ENCODE measurements around the gene ZNF334.
A peak's percentile ranks its signal among the peaks of the same experiment; 100 is the strongest.

Gene ZNF334

GRCh38 chr20:46512943-46513844, at the start of gene ZNF334:
Gene ZNF334, minus strand, starts transcription at chr20:46513559. Its CDS starts 1,457 bp downstream, at chr20:46512102.
- DNase-seq (ENCODE audit: extremely low read depth in 1 of 2, low read depth in 1 of 2) = peak in 1 of 2 donors; percentile 0

DNA sequence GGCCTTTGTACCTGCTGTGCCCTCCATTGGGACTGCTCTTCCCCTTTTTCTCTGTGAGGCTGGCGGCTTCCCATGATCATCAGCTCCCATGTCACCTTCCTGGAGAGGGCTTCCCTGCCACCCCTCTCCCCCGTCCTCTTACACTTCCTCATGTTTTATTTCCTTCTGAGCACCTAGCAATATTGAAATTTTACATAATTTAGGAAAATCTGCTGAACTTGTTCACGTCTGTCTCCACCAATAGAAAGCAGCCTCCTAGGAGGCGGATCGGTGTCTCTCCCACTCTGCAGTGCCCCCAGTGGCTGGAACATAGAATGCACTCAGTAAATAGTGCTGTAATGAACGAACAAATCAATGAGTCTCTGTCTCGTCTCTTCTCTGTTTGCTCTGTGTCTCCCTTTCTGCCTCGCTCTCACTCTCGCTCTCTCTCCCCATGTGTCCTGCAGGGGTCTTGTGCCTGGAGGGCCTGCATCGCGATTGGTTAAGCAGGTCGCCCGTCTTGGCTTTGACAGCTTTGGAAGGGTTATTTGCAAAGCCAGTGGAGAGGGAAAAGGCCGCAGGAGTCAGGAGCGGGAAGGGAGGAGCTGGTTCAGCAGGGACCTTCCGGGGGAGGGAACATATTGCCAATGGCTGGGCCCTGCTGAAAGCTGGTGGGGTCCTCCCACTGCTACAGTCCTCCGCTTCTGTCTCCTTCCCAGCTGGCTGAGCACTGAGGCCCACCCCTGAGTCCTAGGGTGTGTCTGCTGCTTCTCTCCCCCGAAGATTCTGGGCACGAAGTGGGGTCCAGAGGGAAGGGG, 49.2 kb upstream of the ZNF334 start:
- DNase-seq (ENCODE audit: extremely low read depth in 1 of 2, low read depth in 1 of 2) = peak in 1 of 2 donors; percentile 29

GRCh38 chr20:46562009-46562372, 48.6 kb upstream of the ZNF334 start:
- no peak for DNase-seq (ENCODE audit: extremely low read depth in 1 of 2, low read depth in 1 of 2)

GRCh38 chr20:46559685-46560440, 46.5 kb upstream of the ZNF334 start:
- no peak for DNase-seq (ENCODE audit: extremely low read depth in 1 of 2, low read depth in 1 of 2)

DNA sequence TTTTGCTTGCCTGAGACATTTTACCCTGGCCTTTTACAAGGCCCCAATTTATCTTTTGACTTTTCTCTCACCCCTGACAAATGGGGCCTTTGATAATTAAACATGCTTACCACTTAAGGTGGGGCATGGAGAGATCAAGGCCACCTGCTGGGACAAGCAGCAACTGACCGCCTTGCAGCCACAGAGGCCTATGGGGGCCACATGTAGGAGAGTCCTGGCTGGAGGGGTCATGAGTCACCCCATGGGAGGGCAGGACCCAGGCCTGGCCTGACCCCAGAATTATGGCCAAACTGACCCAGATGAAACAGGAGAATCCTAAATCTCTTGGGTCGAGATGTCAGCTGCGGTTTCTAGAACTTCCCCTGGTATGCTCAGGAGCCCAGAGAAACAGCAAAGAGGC, 45.6 kb upstream of the ZNF334 start:
- DNase-seq (ENCODE audit: extremely low read depth in 1 of 2, low read depth in 1 of 2) = no peak

- no peak for DNase-seq (ENCODE audit: extremely low read depth in 1 of 2, low read depth in 1 of 2)
Observed at GRCh38 chr20:46558511-46558959, 45.2 kb upstream of the ZNF334 start.

GRCh38 chr20:46557231-46557956, 44.0 kb upstream of the ZNF334 start:
- no peak for DNase-seq (ENCODE audit: extremely low read depth in 1 of 2, low read depth in 1 of 2)

GRCh38 chr20:46555370-46555956, 42.1 kb upstream of the ZNF334 start:
- no peak for DNase-seq (ENCODE audit: extremely low read depth in 1 of 2, low read depth in 1 of 2)

- no peak for DNase-seq (ENCODE audit: extremely low read depth in 1 of 2, low read depth in 1 of 2)
Observed at GRCh38 chr20:46554828-46555227, 41.5 kb upstream of the ZNF334 start.

DNA sequence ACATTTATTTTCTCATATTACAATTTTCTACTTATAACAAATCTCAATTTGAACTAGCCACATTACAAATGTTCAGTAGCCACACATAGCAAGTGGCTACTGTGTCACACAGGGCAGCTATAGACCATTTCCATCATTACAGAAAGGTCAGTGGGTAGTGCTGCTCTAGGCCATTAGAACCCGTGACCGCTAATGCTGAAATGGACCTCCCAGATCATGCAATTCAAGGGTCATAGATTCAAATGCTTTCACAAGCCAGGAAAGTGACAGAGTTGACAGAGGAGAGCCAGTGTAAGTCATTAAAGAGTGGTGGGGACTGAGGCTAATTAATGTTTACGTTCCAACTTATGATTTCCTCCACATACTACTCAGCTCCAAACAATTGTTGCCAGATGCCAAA, 40.6 kb upstream of the ZNF334 start:
- DNase-seq (ENCODE audit: extremely low read depth in 1 of 2, low read depth in 1 of 2) = no peak

DNA sequence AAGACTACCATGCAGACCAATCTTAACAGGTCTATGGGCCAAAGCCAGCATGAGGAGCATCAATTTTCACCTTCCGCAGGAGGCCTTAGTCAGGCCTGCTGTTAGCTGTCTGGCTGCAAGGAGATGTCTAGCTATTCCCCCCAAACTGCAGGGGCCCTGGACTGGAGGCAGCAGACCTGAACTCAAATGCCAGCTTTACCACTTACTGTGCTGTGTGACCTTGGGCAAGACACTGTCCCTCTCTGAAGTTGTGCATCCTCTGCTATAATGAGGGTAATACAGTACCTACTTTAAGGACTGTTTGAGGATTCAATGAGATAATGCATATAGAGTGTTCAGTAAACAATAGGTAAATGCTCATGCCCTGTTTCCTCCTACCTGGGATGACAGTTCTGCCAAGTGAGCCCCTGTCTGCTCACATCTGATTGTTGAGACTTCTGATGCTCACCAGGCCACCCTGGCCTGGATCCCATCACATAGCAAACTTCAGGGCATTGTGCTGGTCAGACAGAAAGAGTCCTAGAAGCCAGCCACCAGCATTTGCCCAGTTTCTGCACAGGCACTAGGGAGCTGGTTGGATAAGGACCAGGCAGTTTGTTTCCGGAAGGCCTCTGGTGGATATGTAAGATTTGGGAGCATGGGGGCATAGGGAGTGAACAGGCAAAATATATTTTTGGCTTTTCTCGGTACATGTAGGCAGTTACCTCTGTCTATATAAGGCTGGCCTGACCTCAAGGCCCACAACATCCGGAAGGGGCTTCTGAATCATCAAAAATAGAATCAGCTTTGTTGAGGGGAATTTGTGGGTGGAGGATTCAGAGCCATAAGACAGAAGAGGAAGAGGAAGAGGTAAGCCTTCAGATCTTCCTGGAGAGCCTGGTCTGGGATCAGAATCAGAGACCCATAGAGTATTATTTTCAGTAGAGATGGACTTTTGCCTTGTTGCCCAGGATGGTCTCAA, 39.4 kb upstream of the ZNF334 start:
- no peak for DNase-seq (ENCODE audit: extremely low read depth in 1 of 2, low read depth in 1 of 2)

DNA sequence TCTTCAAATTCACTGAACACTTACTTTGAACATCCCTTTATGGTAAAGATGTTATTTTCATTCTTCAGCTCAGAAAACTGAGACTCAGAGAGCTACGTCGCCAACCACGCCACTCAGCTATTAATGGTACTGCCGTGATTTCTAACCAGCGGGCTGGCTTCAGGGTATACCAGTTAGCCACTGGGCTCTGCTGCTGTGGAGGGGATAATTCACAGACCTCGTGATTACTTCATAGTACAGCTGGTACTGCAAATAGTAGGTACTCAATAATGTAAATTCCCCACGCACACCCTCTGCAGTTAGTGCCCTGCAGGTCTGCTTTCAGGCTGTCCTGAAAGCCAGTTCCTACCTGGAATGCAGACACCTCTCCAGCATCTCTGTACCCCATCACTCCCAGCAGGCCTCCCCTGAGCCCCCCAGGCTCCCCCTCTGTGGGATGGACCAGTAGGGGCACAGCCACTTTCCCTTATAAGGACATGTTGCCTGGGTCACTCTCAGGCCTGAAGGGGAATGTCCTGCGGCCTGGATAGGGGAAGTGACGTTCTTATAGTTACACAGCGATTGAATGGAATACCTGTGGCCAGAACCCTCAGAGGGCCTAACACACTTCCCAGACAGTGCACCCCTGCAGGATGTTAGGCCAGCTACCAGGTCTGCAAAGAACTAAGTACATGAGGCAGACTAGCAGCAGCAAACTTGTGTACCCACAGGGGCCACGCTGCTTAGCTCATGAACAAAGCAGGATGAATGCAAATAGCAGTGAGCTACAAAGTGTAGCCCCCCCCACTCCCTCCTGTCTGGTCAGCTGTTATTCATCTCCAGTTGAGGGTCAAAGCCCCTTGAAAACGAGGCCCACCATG, 38.4 kb upstream of the ZNF334 start:
- DNase-seq (ENCODE audit: extremely low read depth in 1 of 2, low read depth in 1 of 2) = no peak

DNA sequence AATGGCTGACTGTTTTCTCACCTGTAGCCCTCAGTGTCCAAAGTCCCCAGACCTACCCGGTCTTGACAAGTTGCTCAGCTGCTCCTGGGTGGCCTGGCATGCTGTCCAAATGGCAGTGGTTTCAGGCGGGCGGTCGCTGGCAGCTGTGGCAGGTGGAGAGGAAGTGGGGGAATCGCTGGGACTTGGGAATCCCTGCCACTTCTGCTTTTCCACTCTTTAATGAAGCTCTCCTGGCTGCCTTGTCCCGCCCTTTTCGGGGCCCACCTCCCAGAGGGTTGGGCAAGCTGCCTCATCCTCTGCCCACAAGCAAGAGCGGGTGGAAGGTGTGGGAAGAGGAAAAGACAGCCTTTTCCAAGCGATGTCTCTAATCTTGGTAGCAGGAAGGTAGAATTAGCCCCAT, 37.1 kb upstream of the ZNF334 start, which contains the start of gene OCSTAMP:
Gene OCSTAMP, minus strand, starts transcription at position 194 of the 400 bp plus-strand sequence. Its CDS starts 94 bp downstream, at position 100.
- DNase-seq (ENCODE audit: extremely low read depth in 1 of 2, low read depth in 1 of 2) = no peak

- no peak for DNase-seq (ENCODE audit: extremely low read depth in 1 of 2, low read depth in 1 of 2)
Observed at GRCh38 chr20:46549188-46549972, 36.0 kb upstream of the ZNF334 start.

- DNase-seq (ENCODE audit: extremely low read depth in 1 of 2, low read depth in 1 of 2) = no peak
Observed at GRCh38 chr20:46548688-46549087, 35.3 kb upstream of the ZNF334 start.

DNA sequence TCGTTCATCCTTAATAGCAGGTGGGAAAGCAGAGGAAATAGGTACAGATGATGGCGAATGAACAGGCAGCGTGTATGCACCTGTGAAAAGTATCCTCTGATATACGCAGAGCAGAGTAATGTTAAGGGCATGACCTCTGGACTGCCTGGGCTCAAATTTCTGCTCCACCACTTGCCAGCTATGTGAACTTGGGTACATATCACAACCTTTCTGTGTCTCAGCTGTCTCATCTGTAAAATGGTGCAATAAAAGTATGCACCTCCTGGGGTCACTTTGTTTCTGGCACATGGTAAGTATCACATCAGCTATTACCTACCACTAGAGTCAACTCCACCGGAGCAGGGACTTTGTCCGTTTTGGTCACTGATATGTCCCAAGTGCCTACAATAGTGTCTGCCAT, 34.6 kb upstream of the ZNF334 start:
- no peak for DNase-seq (ENCODE audit: extremely low read depth in 1 of 2, low read depth in 1 of 2)

- DNase-seq (ENCODE audit: extremely low read depth in 1 of 2, low read depth in 1 of 2) = no peak
Observed at GRCh38 chr20:46546936-46547335, 33.6 kb upstream of the ZNF334 start.
